Frontal cortex (tissue), 4 donors: ENCODE measurements around the gene MAPRE3. TPM values are rescaled to one million over a fixed set of nuclear protein-coding genes. Genes with fewer than 3 reads are reported as not detected.

Experiments used
- DNase-seq, 2 donors: peaks; one replicate each; pipeline ENCODE4 v3.0.0; 2012; ENCODE audit warnings: low spot score in 2 of 2
- FAIRE-seq: peaks from 2 replicates; lab custom pipeline; 2012; peaks lifted over from hg19 to GRCh38; lab: Jason Lieb, UNC
- total RNA-seq: library from RNA; depleted of rRNA; stranded (reverse); fragments of >200 nt; gene quantifications from one replicate; pipeline ENCODE4 v1.2.3, GENCODE V29; 2014
- donor health status: control.
- donor health status: control.
- donor health status: control.

Gene MAPRE3
- total RNA-seq, 1 donor from 2014 or later = 13.9 TPM

GRCh38 chr2:27027211-27027651, 56.8 kb downstream of the MAPRE3 start:
- DNase-seq = no peak
- no peak for FAIRE-seq

GRCh38 chr2:27029051-27029450, 58.6 kb downstream of the MAPRE3 start:
- DNase-seq = no peak
- FAIRE-seq = no peak

DNA sequence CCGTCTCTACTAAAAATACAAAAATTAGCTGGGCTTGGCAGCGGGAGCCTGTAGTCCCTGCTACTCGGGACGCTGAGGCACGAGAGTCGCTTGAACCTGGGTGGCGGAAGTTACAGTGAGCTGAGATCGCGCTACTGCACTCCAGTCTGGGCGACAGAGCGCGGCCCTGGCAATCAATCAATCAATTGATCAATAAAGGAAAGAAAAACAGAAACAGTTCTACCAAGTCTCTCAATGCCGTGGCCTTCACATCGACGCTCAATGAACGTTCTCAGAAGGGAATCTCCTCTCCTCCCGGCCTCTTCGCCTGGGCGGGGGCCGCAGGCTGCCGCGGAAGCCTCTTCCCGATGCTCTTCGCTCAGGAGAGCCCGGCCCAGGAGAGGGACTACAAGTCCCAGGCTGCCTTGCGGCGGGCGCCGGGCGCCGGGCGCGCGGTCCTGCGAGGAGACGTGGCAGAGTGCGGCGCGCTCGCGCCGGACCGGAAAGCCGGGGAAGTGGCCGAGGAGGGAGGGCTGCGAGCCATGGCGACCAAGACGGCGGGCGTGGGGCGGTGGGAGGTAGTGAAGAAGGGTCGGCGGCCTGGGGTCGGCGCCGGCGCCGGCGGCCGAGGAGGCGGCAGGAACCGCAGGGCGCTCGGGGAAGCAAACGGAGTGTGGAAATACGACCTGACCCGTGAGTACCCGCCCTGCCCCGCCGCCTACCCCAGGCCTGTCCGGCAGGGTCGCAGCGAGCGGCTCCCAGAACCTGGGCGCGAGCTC, 62.2 kb downstream of the MAPRE3 start, which contains the start of gene TMEM214:
Gene TMEM214 (plus strand): TSS at position 471 of the 758 bp plus-strand sequence. CDS start 51 bp downstream, at position 522.
- DNase-seq = peak; percentile 93 to 96
- FAIRE-seq = no peak

- FAIRE-seq (no peak), DNase-seq (no peak)
Observed at GRCh38 chr2:27033253-27033852, 62.9 kb downstream of the MAPRE3 start.

GRCh38 chr2:27038012-27038411, 67.6 kb downstream of the MAPRE3 start:
- FAIRE-seq (no peak), DNase-seq (no peak)

DNA sequence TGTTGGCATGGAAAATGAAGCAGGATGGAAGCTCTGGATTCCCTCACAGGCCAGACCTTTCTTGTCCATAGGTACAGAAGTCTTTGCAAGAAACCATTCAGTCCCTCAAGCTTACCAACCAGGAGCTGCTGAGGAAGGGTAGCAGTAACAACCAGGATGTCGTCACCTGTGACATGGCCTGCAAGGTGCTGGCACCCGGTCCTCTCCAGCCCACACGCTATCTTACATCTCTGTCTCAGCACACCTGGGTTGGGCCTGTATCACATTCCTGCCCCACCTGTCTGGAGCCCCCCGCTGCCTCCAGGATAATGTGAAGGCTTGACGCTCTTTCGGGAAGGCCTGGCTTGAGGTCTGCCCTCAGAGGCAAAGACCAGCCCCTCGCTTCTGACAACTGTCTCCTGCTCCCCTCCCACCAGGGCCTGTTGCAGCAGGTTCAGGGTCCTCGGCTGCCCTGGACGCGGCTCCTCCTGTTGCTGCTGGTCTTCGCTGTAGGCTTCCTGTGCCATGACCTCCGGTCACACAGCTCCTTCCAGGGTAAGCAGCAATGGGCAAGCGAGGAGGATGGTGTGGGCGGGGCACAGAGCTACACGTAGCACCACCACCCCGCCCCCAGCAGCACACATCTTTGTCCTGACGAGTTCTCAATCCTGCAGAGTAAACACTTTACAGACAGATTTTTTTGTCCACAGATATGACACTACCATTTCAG, 68.3 kb downstream of the MAPRE3 start:
- DNase-seq = no peak
- no peak for FAIRE-seq

GRCh38 chr2:27039426-27039825, 69.0 kb downstream of the MAPRE3 start:
- FAIRE-seq (no peak), DNase-seq (no peak)

DNA sequence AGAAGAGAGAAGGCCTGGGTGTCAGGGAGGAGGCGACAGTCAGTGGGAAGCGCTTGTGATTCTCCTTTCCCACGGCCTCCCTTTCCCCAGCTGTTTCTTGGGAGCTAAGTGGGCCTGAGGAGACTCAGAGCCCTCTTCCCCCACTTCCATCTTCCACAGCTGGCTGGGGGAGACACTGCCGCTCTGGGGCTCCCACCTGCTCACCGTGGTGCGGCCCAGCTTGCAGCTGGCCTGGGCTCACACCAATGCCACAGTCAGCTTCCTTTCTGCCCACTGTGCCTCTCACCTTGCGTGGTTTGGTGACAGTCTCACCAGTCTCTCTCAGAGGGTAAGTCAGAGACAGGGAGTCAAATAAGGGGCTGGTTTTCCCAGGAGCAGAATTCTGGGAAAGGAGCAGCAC, 69.4 kb downstream of the MAPRE3 start:
- no peak for FAIRE-seq
- DNase-seq = no peak

DNA sequence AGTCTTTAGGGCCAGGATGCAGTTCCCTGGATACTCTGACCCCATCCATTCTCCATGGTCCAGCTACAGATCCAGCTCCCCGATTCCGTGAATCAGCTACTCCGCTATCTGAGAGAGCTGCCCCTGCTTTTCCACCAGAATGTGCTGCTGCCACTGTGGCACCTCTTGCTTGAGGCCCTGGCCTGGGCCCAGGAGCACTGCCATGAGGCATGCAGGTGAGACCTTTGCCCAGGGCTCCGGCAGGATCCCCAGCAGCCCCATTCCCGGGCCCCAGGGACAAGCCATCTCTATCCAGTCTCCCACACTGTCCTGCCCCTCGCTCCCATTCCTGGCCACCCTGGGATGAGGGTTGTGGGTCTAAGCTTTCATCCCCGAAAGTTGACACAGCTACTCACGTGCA, 69.8 kb downstream of the MAPRE3 start:
- DNase-seq (no peak), FAIRE-seq (no peak)

DNA sequence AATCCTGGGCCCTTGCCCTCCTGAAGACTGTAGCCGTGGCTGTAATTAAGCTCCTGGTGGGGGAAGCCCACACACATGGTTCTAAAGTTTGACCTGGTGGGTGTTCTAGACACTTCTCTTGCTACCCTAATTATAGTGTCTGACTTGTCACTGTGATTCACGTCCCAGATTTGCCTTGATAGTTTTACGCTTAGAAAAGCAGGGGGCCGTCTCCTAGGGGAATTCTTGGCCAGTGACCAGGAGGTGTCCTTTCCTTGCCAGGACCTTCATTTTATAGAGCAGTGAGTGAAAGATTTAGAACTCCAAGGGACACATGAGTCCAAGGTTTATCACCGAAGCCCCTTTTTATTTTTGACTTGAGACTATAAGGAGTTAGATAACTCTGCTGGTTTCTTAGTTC, 71.3 kb downstream of the MAPRE3 start:
- peak in 1 of 2 donors; percentile 40 for DNase-seq

GRCh38 chr2:27042159-27042661, 71.8 kb downstream of the MAPRE3 start:
- FAIRE-seq (no peak), DNase-seq (no peak)

More for the DNA sequence above, 71.3 kb downstream of the MAPRE3 start:
- no peak for FAIRE-seq

- FAIRE-seq (no peak), DNase-seq (no peak)
Observed at GRCh38 chr2:27042985-27043634, 72.7 kb downstream of the MAPRE3 start.

GRCh38 chr2:27049422-27050280, 79.2 kb downstream of the MAPRE3 start:
- DNase-seq (peak in 1 of 2 donors; percentile 65), FAIRE-seq (no peak)

DNA sequence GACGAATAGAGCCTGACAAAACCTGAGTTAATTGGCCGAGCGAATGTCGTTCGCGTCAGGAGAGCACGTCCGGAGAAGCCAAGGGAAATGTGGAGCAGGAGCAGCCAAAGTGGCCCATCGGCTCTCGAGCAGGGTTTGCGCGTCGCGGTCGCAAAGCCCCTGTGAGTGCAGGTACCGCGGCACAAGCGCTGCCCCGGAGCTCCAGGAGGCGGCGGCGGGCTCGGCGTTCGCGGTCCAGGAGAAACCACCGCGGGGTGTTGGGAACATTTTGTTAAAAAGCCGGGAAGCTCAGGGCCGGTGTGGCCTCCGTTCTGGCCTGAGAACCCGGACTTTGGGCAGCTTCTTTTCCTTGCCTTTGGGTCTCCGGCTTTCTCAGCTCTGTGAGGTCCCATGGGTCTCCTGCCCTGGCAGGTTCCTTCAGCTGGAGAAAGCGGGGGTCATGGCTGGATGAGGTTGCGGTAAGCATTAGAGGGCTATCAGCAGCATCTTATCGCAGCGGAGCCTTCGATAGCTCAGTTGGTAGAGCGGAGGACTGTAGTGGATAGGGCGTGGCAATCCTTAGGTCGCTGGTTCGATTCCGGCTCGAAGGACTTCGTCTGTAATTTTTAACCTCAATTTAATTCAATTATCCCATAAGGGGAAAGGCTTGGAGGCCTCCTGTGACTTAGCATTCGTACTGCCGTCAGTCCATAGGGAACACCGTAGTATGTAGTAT, 80.0 kb downstream of the MAPRE3 start:
- peak; percentile 86 to 93 for DNase-seq
- no peak for FAIRE-seq

GRCh38 chr2:27050996-27051901, 80.8 kb downstream of the MAPRE3 start, which contains the start of gene AGBL5:
Gene AGBL5 (plus strand): TSS chr2:27051668. CDS start chr2:27052959, 1,291 bp downstream.
- DNase-seq (peak; percentile 93 to 95), FAIRE-seq (no peak)

DNA sequence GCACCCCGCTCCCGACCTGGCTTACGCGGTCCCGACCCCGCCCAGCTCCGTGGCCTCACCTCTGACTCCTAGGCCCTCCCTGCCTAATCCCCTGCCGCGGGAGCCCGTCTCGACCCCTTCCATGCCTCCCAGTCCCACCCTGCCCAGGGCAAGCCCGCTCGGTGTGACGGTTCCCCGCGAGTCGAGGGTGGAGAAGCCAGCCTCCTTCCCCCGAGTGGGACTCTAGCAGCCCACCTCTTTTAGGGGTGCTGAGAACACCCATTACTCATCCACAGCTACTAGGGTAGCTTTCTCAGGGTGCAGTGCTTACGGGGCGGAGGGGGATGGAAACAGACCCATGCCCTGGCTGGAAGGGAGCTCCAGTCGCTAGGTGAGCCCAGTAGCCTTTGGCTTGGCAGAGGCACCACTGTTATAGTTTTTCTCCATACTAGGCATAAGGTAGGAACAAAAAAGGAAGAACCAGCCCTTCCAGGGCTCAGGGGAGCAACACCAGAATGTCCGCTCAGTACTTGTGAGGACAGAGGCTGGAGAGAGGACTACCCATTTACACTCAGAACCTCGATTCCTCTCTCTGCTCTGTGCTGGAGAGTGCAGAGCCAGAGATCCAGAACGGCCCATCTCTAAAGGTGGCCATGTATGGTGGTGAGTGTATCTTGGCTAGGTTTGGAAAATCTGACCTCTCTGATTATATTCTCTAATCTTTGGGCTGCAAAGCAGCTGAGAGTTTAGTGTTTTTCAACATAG, 81.6 kb downstream of the MAPRE3 start:
- DNase-seq = peak in 1 of 2 donors; percentile 40
- FAIRE-seq = no peak

DNA sequence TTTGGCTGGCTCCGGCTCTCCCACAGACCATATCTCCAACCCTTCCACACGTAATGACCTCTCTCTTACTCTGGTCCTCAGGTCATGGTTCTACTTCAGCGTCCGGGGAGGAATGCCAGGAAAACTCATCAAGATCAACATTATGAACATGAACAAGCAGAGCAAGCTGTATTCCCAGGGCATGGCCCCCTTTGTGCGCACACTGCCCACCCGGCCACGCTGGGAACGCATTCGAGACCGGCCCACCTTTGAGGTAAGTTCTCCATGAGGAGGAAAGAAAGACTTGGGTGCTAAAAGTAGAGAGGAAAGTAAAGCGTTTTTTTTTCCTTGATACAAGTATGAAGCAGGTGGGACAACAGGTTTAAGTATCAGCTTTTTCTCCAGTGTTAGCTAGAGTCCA, 82.9 kb downstream of the MAPRE3 start:
- FAIRE-seq (no peak), DNase-seq (no peak)
